ENCODE measurements around the gene APOM. TPM values are rescaled to one million over a fixed set of nuclear protein-coding genes. Genes with fewer than 3 reads are reported as not detected.

Gene APOM
- total RNA-seq, 1 donor from 2014 or later, result 3.4 TPM

DNA sequence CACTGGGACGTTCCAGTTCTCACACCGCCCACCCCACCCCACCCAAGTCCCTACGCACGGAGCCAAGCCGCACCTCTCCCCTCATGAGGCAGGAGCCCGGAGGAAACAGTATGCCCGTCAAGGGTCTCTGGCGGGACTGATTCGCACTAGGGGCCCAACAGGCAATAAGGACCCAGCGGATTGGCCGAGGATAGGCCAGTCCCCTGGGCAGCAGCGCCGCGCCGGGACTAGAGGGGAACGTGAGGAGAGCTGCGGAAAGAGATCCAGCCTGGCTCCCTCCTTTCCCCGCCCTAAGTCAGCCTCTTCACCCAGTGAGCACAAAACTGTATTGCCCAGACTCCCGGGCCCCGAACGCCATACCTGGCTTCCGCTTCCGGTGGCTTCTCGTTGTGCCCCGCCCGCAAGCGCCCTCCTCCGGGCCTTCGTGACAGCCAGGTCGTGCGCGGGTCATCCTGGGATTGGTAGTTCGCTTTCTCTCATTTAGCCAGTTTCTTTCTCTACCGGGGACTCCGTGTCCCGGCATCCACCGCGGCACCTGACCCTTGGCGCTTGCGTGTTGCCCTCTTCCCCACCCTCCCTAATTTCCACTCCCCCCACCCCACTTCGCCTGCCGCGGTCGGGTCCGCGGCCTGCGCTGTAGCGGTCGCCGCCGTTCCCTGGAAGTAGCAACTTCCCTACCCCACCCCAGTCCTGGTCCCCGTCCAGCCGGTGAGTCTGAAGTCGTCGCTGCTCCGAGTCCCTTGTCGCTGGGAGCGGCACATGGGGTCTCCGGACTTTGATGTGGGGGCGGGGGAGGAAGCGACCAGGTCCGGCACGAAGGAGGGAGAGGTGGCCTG, 10.0 kb downstream of the APOM start, which contains the start of gene CSNK2B:
TSS of gene CSNK2B (plus strand) at position 580 of the 836 bp plus-strand sequence. CDS start 752 bp downstream, outside the sequence.
- Mint-ChIP-seq H3K27ac (peak within 1 kb of the TSS; percentile 96), H3K4me1 (peaks cover 58% of the 10 kb centered on the region), H3K9me3 (no peaks in the 10 kb centered on the region), H3K27me3 (no peaks in the 10 kb centered on the region), H3K4me3 (peak within 1 kb of the TSS; percentile 96), H3K36me3 (ENCODE audit: low read depth) (peaks cover 79% of the 10 kb centered on the region)
- DNase-seq, result peak; percentile 99
- intact Hi-C loops (cut with micrococcal nuclease), result loop anchor here (1.0 to 10.0 kb wide), 10 partner anchors 13 to 1189 kb away; partner anchors contain the start of genes ABHD16A, ATP6V1G2, BAG6 and CLIC1

DNA sequence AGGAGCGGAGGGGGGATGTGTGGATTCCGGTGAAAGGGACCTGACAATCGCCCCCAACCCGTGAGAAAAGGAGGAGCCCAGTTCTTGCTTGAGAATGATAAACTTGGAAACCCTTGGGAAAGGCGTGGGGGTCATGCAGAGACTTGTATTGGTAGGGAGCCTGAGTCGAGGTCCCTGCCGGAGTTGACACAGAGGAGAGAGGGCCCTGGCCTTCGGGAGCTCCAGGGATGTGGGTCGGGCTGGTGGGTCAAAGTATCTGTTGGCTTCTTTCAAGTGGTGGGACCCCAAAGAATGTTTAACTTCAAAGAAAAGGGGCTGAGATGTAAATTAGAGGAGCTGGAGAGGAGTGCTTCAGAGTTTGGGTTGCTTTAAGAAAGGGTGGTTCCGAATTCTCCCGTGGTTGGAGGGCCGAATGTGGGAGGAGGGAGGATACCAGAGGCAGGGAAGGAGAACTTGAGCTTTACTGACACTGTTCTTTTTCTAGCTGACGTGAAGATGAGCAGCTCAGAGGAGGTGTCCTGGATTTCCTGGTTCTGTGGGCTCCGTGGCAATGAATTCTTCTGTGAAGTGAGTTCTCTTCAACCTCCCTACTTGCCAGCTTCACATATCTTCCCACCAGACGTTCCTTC, 10.8 kb downstream of the APOM start:
- Mint-ChIP-seq H3K27ac (peak overlapping the region; percentile 96), H3K27me3 (no peaks in the 10 kb centered on the region), H3K36me3 (ENCODE audit: low read depth) (peaks cover 79% of the 10 kb centered on the region), H3K4me1 (peaks cover 53% of the 10 kb centered on the region), H3K9me3 (no peaks in the 10 kb centered on the region), H3K4me3 (peak overlapping the region; percentile 96)
- intact Hi-C loops (cut with micrococcal nuclease), result loop anchor here (10.0 kb wide), 1 partner anchor 1188 kb away; the partner anchor contains the start of genes PSMB9 and TAP1
- DNase-seq, result peak; percentile 66

DNA sequence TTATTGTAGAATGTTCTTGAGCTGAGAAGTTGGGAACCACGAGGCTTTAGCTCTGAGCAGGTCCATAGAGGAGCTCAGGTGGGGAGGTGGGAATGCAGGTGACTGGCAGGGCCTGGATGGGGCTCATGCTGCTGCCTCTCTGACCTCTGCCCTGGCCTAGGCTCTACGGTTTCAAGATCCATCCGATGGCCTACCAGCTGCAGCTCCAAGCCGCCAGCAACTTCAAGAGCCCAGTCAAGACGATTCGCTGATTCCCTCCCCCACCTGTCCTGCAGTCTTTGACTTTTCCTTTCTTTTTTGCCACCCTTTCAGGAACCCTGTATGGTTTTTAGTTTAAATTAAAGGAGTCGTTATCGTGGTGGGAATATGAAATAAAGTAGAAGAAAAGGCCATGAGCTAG, 14.0 kb downstream of the APOM start, which contains the start of gene LY6G5B:
TSS of gene LY6G5B (plus strand) at position 301 of the 400 bp plus-strand sequence. CDS start 975 bp downstream, outside the sequence.
- no peak within 1 kb of the TSS for H3K27ac Mint-ChIP-seq
- intact Hi-C loops (cut with micrococcal nuclease), result loop anchor here (10.0 kb wide), 1 partner anchor 1185 kb away; the partner anchor contains the start of genes PSMB9 and TAP1
- H3K4me3 Mint-ChIP-seq, result no peak within 1 kb of the TSS
- no peaks in the 10 kb centered on the region for H3K27me3 Mint-ChIP-seq
- H3K36me3 Mint-ChIP-seq (ENCODE audit: low read depth), result peaks cover 73% of the 10 kb centered on the region
- DNase-seq, result no peak
- peaks cover 30% of the 10 kb centered on the region for H3K4me1 Mint-ChIP-seq
- H3K9me3 Mint-ChIP-seq, result no peaks in the 10 kb centered on the region

DNA sequence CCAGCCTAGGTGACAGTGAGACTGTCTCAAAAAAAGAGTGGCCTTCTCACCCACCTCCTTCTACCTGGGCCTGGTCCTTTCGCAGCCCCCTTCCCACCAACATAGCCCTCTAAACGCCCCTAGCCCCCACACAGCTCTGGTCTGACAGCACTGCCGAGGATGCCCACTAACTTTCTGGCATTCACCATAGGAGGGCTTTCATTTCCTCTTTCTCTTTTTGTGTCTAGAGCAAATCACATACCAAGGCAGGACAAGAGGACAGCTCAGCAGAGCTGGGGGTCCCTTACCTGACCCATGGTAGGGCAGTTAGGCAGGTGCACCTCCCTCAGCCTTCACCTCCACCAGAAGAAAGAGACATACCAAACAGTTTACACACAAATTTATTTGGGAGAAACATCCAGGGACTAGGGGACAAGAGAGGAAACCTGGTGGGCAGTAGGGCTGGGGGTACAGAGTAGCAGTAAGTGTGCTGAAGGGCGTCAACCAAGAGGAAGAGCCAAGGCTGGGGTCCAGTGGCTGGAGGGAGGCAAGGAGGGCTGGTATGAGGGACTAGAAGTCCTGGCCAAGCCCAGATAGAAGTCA, 20.7 kb downstream of the APOM start:
- no peaks in the 10 kb centered on the region for H3K9me3 Mint-ChIP-seq
- H3K27ac Mint-ChIP-seq, result no peak overlapping the region
- intact Hi-C loops (cut with micrococcal nuclease), result no loop called here
- H3K27me3 Mint-ChIP-seq, result no peaks in the 10 kb centered on the region
- peaks cover 22% of the 10 kb centered on the region for H3K4me1 Mint-ChIP-seq
- DNase-seq, result no peak
- no peak overlapping the region for H3K4me3 Mint-ChIP-seq
- H3K36me3 Mint-ChIP-seq (ENCODE audit: low read depth), result peaks cover 20% of the 10 kb centered on the region

DNA sequence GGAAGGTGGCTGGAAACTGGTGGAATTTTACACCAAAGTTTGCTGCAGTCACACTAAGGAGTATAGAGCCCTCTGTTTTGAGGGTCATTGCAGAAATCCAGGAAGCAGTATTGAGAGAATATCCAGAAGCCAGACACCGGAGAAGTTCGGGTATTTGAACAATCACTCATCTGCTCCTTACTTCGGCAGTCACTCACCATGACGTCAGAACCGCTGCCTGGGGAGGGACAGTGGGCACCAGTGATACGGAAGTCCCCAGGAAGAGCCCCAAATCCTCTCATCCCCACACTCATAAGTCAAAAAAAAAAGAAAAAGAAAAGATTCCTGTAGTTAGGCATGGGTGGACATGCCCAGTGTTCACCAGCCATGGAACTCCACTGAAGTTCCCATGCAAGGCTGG, 21.2 kb downstream of the APOM start:
- Mint-ChIP-seq H3K9me3 (no peaks in the 10 kb centered on the region), H3K4me3 (no peak overlapping the region), H3K4me1 (peaks cover 25% of the 10 kb centered on the region), H3K27ac (no peak overlapping the region), H3K36me3 (ENCODE audit: low read depth) (peaks cover 15% of the 10 kb centered on the region), H3K27me3 (no peaks in the 10 kb centered on the region)
- intact Hi-C loops (cut with micrococcal nuclease), result no loop called here
- no peak for DNase-seq

DNA sequence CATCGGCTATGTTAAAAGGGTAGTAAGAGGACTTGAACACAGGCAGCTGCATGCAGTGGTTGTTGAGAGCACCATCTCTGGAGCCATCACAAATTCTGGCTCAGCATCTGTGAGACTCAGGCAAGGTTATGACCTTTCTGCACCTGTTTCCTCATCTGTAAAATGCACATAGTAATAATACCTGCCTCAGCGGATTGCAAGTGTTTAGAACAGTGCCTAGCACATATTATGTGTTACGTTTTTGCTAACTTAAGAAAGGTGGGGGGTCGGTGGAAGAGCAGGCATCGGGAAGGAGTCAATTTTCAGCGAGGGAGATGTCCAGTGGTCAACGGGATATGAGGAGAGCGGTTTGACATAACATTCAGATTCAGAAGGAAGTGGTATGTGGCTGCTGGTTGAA, 22.3 kb downstream of the APOM start:
- H3K36me3 Mint-ChIP-seq (ENCODE audit: low read depth), result peaks cover 6% of the 10 kb centered on the region
- no peak overlapping the region for H3K27ac Mint-ChIP-seq
- H3K4me1 Mint-ChIP-seq, result peaks cover 25% of the 10 kb centered on the region
- intact Hi-C loops (cut with micrococcal nuclease), result no loop called here
- no peaks in the 10 kb centered on the region for H3K9me3 Mint-ChIP-seq
- H3K4me3 Mint-ChIP-seq, result no peak overlapping the region
- no peaks in the 10 kb centered on the region for H3K27me3 Mint-ChIP-seq
- no peak for DNase-seq

DNA sequence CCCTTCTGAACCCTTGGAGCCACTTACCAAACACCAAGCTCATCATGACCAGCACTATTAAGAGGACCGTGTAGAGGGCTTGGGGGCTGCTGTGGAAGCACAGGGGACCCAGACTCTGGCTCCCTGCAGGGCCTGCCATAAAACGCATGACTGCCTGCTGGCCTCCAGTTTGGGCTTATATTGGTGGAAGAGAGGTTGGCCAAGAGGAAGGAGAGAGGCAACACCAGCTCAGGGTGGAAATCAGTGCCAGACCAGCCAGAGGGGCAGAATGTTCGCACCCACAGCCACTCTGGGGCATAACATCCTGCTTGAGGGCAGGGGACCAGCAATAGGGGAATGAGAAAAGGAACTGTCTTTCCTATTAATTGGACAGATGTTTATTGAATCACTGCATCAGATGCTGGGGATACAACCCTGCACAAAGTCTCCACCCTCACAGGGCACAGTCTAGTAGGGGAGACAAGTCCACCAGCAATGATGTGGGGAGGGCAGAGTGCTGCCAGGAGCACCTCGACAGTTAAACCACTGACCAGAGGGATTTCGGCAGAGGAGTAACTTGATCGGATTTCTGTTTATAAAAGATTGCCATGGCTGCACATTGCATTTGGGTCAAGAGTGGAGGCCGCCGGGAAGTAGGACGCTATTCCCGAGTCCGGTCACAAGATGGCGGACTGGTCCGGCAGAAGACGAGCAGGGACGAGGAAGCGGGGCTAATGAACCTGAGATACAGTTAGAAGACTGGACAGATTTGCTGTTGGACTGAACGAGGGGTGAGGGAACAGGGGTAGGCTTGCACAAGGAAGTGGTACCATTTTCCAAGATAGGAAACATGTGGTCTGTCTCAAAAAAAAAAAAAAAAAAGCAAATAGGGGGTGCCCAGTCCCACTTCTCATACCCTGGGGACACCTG, 24.8 kb downstream of the APOM start, which contains the start of gene LY6G5C:
TSS of gene LY6G5C (minus strand) at position 842 of the 909 bp plus-strand sequence. CDS start at position 148, 694 bp downstream.
- peaks cover under 1% of the 10 kb centered on the region for H3K36me3 Mint-ChIP-seq (ENCODE audit: low read depth)
- peak within 1 kb of the TSS; percentile 82 for H3K27ac Mint-ChIP-seq
- H3K27me3 Mint-ChIP-seq, result no peaks in the 10 kb centered on the region
- peak within 1 kb of the TSS; percentile 83 for H3K4me3 Mint-ChIP-seq
- intact Hi-C loops (cut with micrococcal nuclease), result loop anchor here (1.0 to 2.0 kb wide), 5 partner anchors 15 to 150 kb away; partner anchors contain the start of gene ABHD16A
- peaks cover 25% of the 10 kb centered on the region for H3K4me1 Mint-ChIP-seq
- H3K9me3 Mint-ChIP-seq, result no peaks in the 10 kb centered on the region
- DNase-seq, result peak; percentile 89

DNA sequence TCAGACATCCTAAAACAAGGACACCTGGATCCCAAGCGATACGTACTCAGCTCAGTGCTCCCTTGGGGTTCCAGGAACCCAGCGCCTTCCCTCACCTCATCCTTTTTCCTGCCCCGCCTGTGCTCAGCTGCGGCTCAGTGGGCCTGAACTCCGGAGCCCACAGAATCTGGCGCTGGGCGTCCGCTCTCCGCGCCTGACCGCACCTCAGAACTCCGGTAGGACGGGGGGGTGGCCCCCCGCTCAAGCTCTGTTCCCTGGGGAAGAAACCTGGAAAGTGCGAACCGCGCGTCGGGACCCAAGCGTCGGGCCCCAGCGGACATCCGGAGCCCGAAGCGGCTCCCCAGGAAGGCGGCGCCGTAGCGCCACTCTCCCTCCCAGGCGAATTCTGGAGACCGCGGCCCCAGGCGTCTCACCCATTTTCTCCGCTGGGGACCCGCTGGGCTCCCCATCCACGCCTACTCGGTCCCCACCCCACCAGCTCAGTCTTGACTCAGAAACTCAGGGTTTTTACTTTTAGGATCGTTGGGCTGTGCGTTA, 25.5 kb downstream of the APOM start:
- Mint-ChIP-seq H3K4me3 (peak overlapping the region; percentile 83), H3K4me1 (peaks cover 25% of the 10 kb centered on the region), H3K27ac (peak overlapping the region; percentile 82), H3K36me3 (ENCODE audit: low read depth) (peaks cover 5% of the 10 kb centered on the region), H3K27me3 (no peaks in the 10 kb centered on the region), H3K9me3 (no peaks in the 10 kb centered on the region)
- intact Hi-C loops (cut with micrococcal nuclease), result loop anchor here (2.0 kb wide), 2 partner anchors 22 to 58 kb away; partner anchors contain the start of gene ABHD16A
- DNase-seq, result peak; percentile 82

DNA sequence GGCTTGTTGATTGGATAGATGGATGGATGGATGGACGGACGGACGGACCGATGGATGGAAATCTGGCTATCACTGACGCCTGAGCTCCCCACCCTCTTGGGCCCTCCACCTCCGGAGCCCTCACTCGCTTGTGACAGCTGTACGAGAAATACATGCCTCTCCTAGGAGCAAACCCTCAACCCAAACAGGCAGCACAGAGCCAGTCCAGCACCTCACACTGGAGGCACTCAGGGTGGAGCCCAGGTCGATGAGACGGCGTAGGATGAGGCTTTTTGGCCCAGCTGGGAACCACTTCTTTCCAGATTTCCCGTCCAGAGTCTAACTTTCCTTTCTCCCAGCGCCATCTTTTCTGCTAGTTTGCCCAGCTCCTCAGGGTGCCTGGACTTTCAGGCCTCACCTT, 27.9 kb downstream of the APOM start:
- Mint-ChIP-seq H3K4me1 (peaks cover 22% of the 10 kb centered on the region), H3K27me3 (no peaks in the 10 kb centered on the region), H3K9me3 (no peaks in the 10 kb centered on the region), H3K36me3 (ENCODE audit: low read depth) (peaks cover 20% of the 10 kb centered on the region), H3K27ac (no peak overlapping the region), H3K4me3 (no peak overlapping the region)
- intact Hi-C loops (cut with micrococcal nuclease), result no loop called here
- no peak for DNase-seq

DNA sequence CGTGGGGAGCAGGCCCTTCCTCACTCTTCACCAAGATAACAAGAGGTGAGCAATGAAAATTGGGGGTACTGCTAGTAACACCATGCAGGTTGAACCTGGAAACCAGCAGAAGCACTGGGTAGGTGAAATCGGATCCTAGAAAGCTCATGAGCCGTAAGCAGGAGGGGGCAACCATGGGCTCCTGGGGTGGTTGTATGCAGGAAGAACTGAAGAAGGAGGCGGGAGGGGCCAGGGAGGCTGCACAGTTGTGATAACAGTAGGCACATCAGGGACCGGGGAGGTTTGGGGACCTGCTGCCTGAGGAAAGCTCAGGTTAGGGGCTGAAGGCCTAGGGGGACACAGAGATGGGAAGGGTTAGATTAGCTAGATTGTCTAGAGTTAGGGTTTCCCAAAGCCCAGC, 30.8 kb downstream of the APOM start:
- Mint-ChIP-seq H3K4me3 (no peak overlapping the region), H3K4me1 (peaks cover 6% of the 10 kb centered on the region), H3K36me3 (ENCODE audit: low read depth) (peaks cover 35% of the 10 kb centered on the region), H3K9me3 (no peaks in the 10 kb centered on the region), H3K27ac (peak overlapping the region; percentile 4), H3K27me3 (no peaks in the 10 kb centered on the region)
- DNase-seq, result no peak
- intact Hi-C loops (cut with micrococcal nuclease), result no loop called here

DNA sequence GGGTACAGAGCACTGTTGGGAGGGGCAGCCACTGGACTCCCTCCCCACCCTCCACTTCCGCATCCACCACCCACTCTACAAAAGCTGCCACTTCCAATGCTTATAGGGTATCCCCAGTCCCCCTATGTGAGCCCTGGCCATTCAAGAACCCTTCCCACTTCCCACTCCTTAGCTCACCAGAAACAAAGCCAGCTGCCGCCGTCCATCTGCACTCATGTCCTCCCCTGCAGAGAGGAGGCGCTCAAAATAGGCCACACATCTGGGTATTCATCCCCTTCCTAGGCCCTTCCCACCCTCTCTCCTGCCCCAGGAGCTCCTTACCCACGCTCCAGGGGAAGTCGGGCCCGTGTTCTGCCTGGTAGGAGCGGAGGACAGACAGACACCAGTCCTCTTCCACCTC, 31.6 kb downstream of the APOM start:
- Mint-ChIP-seq H3K27ac (no peak overlapping the region), H3K4me3 (no peak overlapping the region)
- intact Hi-C loops (cut with micrococcal nuclease), result no loop called here

DNA sequence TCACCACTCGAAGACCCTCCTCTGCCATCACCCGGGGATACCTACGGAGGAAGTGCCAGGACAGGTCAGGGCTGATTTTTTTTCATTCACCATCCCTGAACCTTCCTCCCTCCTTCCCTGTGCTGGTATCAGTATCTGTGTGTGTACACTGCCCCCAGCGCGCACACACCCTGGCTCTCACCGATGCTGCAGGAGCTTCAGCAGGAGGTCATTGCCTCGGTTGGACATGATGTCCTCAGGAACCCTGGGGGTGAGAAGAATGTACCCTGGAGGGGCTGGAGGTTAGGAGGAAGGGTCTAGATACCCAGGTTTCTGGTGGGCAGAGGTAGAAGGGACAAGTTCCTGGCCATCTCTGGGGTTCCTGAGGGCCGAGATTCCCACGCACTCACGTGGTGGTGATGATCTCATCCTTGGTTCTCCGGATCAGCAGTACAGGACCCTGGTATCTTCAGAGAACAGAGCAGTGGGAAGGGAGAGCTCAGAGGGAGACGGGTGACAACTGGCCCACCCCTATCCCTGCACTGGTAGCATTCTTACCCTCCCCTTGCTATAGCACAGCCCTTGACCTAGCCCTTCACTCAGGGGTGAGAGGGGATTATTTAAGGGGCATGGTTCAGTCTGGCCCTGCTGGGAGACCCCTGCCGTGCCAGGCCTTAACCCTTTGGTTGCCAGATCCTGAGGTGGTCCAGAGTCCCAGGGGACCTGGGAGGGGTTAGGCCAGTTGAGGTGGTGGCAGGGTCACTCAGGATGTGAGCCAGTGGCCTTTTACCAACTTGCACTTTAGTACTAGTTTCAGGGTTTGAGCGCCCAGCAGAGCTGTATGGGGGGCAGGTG, 32.4 kb downstream of the APOM start:
- Mint-ChIP-seq H3K36me3 (ENCODE audit: low read depth) (peaks cover 42% of the 10 kb centered on the region), H3K9me3 (no peaks in the 10 kb centered on the region), H3K27me3 (no peaks in the 10 kb centered on the region), H3K27ac (no peak overlapping the region), H3K4me3 (no peak overlapping the region), H3K4me1 (peaks cover 4% of the 10 kb centered on the region)
- intact Hi-C loops (cut with micrococcal nuclease), result no loop called here
- no peak for DNase-seq

More for the DNA sequence above, 31.6 kb downstream of the APOM start:
- H3K36me3 Mint-ChIP-seq (ENCODE audit: low read depth), result peaks cover 37% of the 10 kb centered on the region
- H3K4me1 Mint-ChIP-seq, result peaks cover 4% of the 10 kb centered on the region
- no peak for DNase-seq
- no peaks in the 10 kb centered on the region for H3K9me3 Mint-ChIP-seq
- no peaks in the 10 kb centered on the region for H3K27me3 Mint-ChIP-seq
